ENCODE measurements around the gene LRRC59. TPM values are rescaled to one million over a fixed set of nuclear protein-coding genes. Genes with fewer than 3 reads are reported as not detected.

LRRC59 gene
- total and polyA plus RNA-seq, 2 of the 13 experiments (the other 11 are each of a cell fraction or from before 2014, with no cell fraction given): 87.3 to 222 TPM

DNA sequence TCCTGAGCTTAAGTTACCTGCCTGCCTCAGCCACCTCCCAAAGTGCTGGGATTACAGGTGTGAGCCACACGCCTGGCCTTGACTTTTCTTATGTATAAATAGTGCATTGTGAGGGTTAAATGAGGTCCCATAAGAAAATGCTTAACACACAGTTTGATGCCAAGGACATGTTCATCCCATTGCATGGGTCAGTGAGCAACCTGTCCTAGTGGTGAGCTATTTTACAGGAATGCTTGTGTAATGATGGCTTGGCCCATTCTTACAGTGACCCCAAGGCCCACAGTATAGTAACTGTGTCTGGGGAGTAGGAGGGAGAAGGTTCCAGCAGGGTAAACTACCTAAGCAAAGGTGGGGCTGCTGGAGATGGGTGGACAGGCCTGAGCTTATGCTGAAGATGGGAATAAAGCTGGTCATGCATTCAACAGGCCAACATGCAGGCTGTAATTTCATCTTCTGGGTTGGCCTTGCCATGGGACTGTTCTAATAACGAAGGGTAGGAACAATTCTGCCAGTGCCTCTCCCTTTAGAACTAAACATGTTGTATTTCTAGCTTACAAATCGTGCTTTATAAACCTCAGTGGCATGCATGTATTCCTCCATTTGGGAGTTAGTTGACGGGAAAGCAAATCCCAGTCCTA, 34.9 kb upstream of the LRRC59 start (continued):
- TF ChIP-seq, protein P1, sequence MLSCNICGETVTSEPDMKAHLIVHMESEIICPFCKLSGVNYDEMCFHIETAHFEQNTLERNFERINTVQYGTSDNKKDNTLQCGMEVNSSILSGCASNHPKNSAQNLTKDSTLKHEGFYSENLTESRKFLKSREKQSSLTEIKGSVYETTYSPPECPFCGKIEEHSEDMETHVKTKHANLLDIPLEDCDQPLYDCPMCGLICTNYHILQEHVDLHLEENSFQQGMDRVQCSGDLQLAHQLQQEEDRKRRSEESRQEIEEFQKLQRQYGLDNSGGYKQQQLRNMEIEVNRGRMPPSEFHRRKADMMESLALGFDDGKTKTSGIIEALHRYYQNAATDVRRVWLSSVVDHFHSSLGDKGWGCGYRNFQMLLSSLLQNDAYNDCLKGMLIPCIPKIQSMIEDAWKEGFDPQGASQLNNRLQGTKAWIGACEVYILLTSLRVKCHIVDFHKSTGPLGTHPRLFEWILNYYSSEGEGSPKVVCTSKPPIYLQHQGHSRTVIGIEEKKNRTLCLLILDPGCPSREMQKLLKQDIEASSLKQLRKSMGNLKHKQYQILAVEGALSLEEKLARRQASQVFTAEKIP (CRISPR knock-in tag; IDR thresholded peaks at IDR 0.05; ENCODE audit: borderline replicate concordance): no peak
- TF ChIP-seq, protein P2, sequence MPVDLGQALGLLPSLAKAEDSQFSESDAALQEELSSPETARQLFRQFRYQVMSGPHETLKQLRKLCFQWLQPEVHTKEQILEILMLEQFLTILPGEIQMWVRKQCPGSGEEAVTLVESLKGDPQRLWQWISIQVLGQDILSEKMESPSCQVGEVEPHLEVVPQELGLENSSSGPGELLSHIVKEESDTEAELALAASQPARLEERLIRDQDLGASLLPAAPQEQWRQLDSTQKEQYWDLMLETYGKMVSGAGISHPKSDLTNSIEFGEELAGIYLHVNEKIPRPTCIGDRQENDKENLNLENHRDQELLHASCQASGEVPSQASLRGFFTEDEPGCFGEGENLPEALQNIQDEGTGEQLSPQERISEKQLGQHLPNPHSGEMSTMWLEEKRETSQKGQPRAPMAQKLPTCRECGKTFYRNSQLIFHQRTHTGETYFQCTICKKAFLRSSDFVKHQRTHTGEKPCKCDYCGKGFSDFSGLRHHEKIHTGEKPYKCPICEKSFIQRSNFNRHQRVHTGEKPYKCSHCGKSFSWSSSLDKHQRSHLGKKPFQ (CRISPR knock-in tag; IDR thresholded peaks at IDR 0.05; ENCODE audit: insufficient replicate concordance): no peak
- TF ChIP-seq TCF7 (IDR thresholded peaks at IDR 0.05; ENCODE audit: low read depth): no peak

DNA sequence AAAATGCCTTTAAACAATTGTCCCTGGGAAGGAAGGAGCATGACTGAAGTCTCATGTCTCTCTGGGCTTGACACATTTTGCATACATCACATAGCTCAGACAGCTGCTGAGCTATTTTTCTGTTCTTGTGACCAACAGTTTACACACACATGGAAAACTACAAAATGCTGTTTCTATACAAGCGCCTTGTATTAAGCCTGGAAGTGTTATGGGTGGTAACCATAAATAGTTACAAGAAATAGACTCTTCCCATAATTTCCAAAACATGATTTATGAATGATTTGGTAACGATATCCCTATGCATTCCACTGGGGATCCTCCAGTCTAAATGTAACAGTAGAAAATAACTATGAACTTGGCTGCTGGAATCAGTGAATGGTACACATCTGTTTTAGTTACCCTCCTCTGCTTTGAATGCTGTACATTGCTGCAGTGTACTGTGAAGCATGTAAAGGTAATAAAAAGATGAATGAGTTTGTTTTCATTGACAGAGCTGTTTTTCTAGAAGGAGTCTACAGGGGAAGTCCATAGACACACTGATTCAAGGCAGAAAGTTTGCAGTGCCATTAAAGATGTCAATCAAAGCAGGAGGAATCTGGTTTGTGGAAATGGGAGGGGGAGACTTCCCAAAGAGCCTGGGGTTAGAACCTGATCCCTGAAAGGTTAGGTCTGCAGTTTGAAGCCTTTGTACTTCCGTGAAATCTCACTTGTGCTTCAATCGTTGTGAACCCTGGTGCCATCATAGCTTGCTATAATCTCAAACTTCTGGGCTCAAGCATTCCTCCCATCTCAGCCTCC, 33.7 kb upstream of the LRRC59 start:
- H3K27ac ChIP-seq (ENCODE audit: extremely low read length, insufficient read depth, low read length): peak overlapping the region; percentile 15
- 72% methylated on average over 4 of the region's 4 CpGs for WGBS (ENCODE audit: low lambda C conversion rate)
- intact Hi-C loops (cut with micrococcal nuclease; ENCODE audit: unreplicated experiment) (no loop called here), in situ Hi-C loops (cut with HindIII; ENCODE audit: extremely low pct_ligation_motif_present, low pct_unique_long_range_greater_than_20kb) (no loop called here)
- H3K36me3 ChIP-seq (replicated peaks in 1 of 2; ENCODE audit: control insufficient read depth in 1 of 2, insufficient read depth in 2 of 2, low read length in 2 of 2): peaks cover 0 to 4% of the 10 kb centered on the region in 2 experiments; a peak in 1 of 5 replicates
- ATAC-seq (no peak), DNase-seq (ENCODE audit: low spot score) (no peak), FAIRE-seq (no peak)
- H3K9ac ChIP-seq (ENCODE audit: insufficient read depth, low read depth, low read length): no peak overlapping the region
- ChIA-PET POLR2A (interaction anchor here (1.3 to 1.8 kb wide), 3 partner anchors 9 to 33 kb away, joined by 3 to 8 read pairs (median 4); partner anchors contain the start of gene LRRC59), CTCF (ENCODE audit: low intra/inter-chr PET ratio, low total read pairs) (no interaction called here)
- H3K4me1 ChIP-seq (ENCODE audit: insufficient read depth, low read length): peaks cover 63% of the 10 kb centered on the region
- no peaks in the 10 kb centered on the region for H4K20me1 ChIP-seq (ENCODE audit: insufficient read depth, low read length)
- no TSS peak for BruUV-seq (replicated peaks)
- no peak overlapping the region for H3K4me2 ChIP-seq (ENCODE audit: low read depth, low read length)
- H3K79me2 ChIP-seq (ENCODE audit: insufficient read depth, low read length): peaks cover 38% of the 10 kb centered on the region
- no peak overlapping the region for H3K4me3 ChIP-seq (replicated peaks in 1 of 3; ENCODE audit: insufficient read depth in 1 of 3, low read depth in 2 of 3, low read length in 3 of 3)
- no peaks in the 10 kb centered on the region; a peak in 1 of 5 replicates for H3K27me3 ChIP-seq (ENCODE audit: control insufficient read depth in 1 of 2, insufficient read depth in 2 of 2, low read length in 2 of 2)
- H3K9me3 ChIP-seq (ENCODE audit: low read length): no peaks in the 10 kb centered on the region
- no peak overlapping the region for H2AFZ ChIP-seq (ENCODE audit: low read length)
- TF ChIP-seq KLF6 (CRISPR knock-in tag; IDR thresholded peaks at IDR 0.05) (no peak), GATAD1 (CRISPR knock-in tag; IDR thresholded peaks at IDR 0.05) (no peak), RBM39 (IDR thresholded peaks at IDR 0.05; ENCODE audit: low read depth, low read length, poor library complexity, severe bottlenecking) (no peak), SMYD3 (CRISPR knock-in tag; IDR thresholded peaks at IDR 0.05) (no peak), ZNF644 (CRISPR knock-in tag; IDR thresholded peaks at IDR 0.05; ENCODE audit: low read depth) (no peak), ZNF678 (CRISPR knock-in tag; IDR thresholded peaks at IDR 0.05) (no peak), ONECUT2 (CRISPR knock-in tag; IDR thresholded peaks at IDR 0.05) (no peak), ZBTB42 (CRISPR knock-in tag; IDR thresholded peaks at IDR 0.05) (no peak), XRCC5 (optimal IDR thresholded peaks at IDR 0.05; ENCODE audit: low read length) (no peak)
- TF ChIP-seq, protein P3, sequence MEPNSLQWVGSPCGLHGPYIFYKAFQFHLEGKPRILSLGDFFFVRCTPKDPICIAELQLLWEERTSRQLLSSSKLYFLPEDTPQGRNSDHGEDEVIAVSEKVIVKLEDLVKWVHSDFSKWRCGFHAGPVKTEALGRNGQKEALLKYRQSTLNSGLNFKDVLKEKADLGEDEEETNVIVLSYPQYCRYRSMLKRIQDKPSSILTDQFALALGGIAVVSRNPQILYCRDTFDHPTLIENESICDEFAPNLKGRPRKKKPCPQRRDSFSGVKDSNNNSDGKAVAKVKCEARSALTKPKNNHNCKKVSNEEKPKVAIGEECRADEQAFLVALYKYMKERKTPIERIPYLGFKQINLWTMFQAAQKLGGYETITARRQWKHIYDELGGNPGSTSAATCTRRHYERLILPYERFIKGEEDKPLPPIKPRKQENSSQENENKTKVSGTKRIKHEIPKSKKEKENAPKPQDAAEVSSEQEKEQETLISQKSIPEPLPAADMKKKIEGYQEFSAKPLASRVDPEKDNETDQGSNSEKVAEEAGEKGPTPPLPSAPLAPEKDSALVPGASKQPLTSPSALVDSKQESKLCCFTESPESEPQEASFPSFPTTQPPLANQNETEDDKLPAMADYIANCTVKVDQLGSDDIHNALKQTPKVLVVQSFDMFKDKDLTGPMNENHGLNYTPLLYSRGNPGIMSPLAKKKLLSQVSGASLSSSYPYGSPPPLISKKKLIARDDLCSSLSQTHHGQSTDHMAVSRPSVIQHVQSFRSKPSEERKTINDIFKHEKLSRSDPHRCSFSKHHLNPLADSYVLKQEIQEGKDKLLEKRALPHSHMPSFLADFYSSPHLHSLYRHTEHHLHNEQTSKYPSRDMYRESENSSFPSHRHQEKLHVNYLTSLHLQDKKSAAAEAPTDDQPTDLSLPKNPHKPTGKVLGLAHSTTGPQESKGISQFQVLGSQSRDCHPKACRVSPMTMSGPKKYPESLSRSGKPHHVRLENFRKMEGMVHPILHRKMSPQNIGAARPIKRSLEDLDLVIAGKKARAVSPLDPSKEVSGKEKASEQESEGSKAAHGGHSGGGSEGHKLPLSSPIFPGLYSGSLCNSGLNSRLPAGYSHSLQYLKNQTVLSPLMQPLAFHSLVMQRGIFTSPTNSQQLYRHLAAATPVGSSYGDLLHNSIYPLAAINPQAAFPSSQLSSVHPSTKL (CRISPR knock-in tag; IDR thresholded peaks at IDR 0.05): no peak

All from HepG2 (cell line).